Measurements from ENCODE around the gene RHEBL1.

DNA sequence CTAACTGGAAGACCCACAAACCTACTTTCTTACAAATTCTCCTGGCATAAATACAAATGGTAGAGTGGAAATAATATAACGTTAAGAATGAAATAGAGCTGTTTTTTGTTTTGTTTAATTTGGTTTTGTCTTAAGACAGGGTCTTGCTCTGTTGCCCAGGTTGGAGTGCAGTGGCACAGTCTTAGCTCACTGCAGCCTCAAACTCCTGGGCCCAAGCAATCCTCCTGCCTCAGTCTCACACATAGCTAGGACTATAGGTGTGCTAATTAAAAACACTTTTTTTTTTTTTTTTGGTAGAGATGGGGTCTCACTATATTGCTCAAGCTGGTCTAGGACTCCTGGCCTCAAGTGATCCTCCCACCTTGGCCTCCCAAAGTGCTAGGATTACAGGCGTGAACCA is 28.9 kb upstream of the RHEBL1 start:
- TF ChIP-seq, protein P1, sequence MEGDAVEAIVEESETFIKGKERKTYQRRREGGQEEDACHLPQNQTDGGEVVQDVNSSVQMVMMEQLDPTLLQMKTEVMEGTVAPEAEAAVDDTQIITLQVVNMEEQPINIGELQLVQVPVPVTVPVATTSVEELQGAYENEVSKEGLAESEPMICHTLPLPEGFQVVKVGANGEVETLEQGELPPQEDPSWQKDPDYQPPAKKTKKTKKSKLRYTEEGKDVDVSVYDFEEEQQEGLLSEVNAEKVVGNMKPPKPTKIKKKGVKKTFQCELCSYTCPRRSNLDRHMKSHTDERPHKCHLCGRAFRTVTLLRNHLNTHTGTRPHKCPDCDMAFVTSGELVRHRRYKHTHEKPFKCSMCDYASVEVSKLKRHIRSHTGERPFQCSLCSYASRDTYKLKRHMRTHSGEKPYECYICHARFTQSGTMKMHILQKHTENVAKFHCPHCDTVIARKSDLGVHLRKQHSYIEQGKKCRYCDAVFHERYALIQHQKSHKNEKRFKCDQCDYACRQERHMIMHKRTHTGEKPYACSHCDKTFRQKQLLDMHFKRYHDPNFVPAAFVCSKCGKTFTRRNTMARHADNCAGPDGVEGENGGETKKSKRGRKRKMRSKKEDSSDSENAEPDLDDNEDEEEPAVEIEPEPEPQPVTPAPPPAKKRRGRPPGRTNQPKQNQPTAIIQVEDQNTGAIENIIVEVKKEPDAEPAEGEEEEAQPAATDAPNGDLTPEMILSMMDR (IDR thresholded peaks at IDR 0.05), result no peak
- no peak for TF ChIP-seq POLR2AphosphoS5 (IDR thresholded peaks at IDR 0.05)

Measured in breast epithelium (tissue), 3 donors.